ENCODE measurements around the gene NEO1.

DNA sequence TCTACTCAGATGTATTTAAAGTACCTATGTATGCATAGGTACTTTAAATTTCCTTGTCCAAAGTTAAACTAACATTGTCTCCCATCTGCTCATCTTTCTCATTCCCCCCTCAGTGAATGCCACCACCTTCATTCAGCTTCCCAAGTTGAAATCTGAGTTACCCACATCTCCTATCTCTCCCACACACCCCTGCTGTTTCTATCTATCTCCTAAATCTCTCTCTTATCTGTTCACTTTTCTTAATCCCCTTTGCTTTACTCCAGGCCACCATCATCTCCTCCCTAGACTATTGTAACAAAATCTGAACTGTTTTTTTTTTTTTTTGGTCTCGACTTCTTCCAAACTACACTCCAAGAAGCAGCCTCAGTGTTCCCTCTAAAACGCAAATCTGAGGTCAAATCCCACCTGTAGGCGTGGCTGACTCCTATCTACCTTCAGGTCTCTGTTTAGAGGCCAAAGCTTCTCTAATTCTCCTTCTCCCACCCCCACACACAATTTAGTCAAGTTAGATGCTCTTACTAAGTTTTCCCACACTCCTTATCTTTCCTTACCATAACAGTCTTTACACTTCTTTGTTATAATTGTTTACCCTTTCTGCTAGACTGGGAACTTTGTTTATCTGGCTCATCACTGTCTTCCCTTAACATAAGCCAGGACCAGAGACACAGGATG, 3.5 kb upstream of the NEO1 start:
- TF ChIP-seq SPI1 (IDR thresholded peaks at IDR 0.05; ENCODE audit: low read depth, low read length), result no peak
- no peak for TF ChIP-seq TAF1 (IDR thresholded peaks at IDR 0.05; ENCODE audit: low read depth, low read length)
- no peak for TF ChIP-seq POLR2AphosphoS5 (IDR thresholded peaks at IDR 0.05; ENCODE audit: low read depth, low read length)
